ENCODE results near the gene TESK2.
"Not testable (repeated sequence)": the region's sequence is repeated elsewhere in the genome, so short reads cannot be mapped to it uniquely, and the experiment has no call there.

TESK2 gene

GRCh38 chr1:45375104-45376090 is 115.6 kb downstream of the TESK2 start:
- H3K4me3 ChIP-seq (ENCODE audit: low read length) = no peak overlapping the region
- no peak for DNase-seq (ENCODE audit: low read depth)
- TF ChIP-seq CTCF (IDR thresholded peaks at IDR 0.05; ENCODE audit: insufficient read depth, low read depth, low read length, missing control alignments) = no peak

GRCh38 chr1:45373573-45373972 is 117.4 kb downstream of the TESK2 start:
- TF ChIP-seq CTCF (IDR thresholded peaks at IDR 0.05; ENCODE audit: insufficient read depth, low read depth, low read length, missing control alignments) = no peak
- DNase-seq (ENCODE audit: low read depth) = no peak
- no peak overlapping the region for H3K4me3 ChIP-seq (ENCODE audit: low read length)

- TF ChIP-seq CTCF (IDR thresholded peaks at IDR 0.05; ENCODE audit: insufficient read depth, low read depth, low read length, missing control alignments) = no peak
- H3K4me3 ChIP-seq (ENCODE audit: low read length) = no peak overlapping the region
- DNase-seq (ENCODE audit: low read depth) = no peak
Observed at GRCh38 chr1:45370575-45370974, 120.4 kb downstream of the TESK2 start.

- no peak for DNase-seq (ENCODE audit: low read depth)
Observed at GRCh38 chr1:45365051-45365450, 125.9 kb downstream of the TESK2 start.

GRCh38 chr1:45364294-45364693 is 126.7 kb downstream of the TESK2 start:
- no peak overlapping the region for H3K4me3 ChIP-seq (ENCODE audit: low read length)
- DNase-seq (ENCODE audit: low read depth) = no peak
- TF ChIP-seq CTCF (IDR thresholded peaks at IDR 0.05; ENCODE audit: insufficient read depth, low read depth, low read length, missing control alignments) = no peak

More at GRCh38 chr1:45365051-45365450, 125.9 kb downstream of the TESK2 start:
- no peak overlapping the region for H3K4me3 ChIP-seq (ENCODE audit: low read length)
- TF ChIP-seq CTCF (IDR thresholded peaks at IDR 0.05; ENCODE audit: insufficient read depth, low read depth, low read length, missing control alignments) = no peak

GRCh38 chr1:45360981-45361380 is 130.0 kb downstream of the TESK2 start:
- H3K4me3 ChIP-seq (ENCODE audit: low read length) = not testable (repeated sequence)
- peak; percentile 66 for DNase-seq (ENCODE audit: low read depth)
- peak; percentile 33 for TF ChIP-seq CTCF (IDR thresholded peaks at IDR 0.05; ENCODE audit: insufficient read depth, low read depth, low read length, missing control alignments)

All from epithelial cell of esophagus (primary cell).